G401 (cell line): ENCODE measurements around the gene LAMB1. TPM values are rescaled to one million over a fixed set of nuclear protein-coding genes. Genes with fewer than 3 reads are reported as not detected.
"Not testable (repeated sequence)": the region's sequence is repeated elsewhere in the genome, so short reads cannot be mapped to it uniquely, and the experiment has no call there.

Source experiments
- DNase-seq: peaks from one replicate; pipeline ENCODE4 v3.0.0-alpha.2; 2015; ENCODE audit warnings: low spot score
- in situ Hi-C: cut with HindIII; loops from 2 replicates; pipeline ENCODE4 v1.10.0; 2016; ENCODE audit warnings: low sequenced_read_pairs, mixed read lengths
- total RNA-seq: library from RNA; depleted of rRNA; stranded (reverse); fragments of >200 nt; shearing (Covaris generic); gene quantifications from 2 replicates; pipeline ENCODE4 v1.2.3, GENCODE V29; 2014

Gene LAMB1
- total RNA-seq, 1 experiment from 2014 or later, result 5.9 TPM

DNA sequence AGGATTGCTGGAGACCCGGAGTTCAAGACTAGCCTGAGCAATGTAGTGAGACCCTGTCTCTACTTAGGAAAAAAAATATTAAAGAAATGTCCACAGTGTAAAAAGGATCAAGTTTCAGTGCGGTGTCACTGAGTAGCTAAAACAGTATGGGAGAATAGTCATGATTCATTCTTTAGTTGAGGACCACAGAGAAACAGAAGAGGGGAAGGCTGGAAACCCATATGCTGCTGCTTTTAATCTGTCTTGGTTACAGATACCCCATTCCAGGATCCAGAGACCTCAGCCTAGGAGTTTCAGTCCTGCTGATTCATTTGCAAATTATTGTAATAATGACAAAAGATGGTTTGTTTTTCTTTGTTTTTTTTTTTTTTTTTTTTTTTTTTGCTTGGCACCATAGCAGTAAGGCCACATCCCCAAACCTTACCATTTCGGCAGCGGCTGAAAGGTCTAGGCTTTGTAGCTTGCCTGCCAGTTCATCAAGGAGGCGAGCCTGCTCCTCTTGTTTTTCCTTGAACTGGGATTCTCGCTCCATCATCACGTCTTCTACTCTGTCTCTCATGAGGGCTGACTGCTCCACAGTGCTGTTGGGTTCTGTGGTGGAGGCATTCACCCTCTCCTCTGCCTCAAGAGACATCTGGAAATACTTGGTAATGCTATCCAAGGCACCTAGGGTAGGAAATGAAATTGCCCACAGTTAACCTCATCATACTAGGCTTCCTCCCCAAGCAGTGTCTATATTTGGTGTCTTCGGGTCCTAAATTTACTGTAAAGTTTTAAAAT is 67.8 kb downstream of the LAMB1 start:
- in situ Hi-C loops, result no loop called here

DNA sequence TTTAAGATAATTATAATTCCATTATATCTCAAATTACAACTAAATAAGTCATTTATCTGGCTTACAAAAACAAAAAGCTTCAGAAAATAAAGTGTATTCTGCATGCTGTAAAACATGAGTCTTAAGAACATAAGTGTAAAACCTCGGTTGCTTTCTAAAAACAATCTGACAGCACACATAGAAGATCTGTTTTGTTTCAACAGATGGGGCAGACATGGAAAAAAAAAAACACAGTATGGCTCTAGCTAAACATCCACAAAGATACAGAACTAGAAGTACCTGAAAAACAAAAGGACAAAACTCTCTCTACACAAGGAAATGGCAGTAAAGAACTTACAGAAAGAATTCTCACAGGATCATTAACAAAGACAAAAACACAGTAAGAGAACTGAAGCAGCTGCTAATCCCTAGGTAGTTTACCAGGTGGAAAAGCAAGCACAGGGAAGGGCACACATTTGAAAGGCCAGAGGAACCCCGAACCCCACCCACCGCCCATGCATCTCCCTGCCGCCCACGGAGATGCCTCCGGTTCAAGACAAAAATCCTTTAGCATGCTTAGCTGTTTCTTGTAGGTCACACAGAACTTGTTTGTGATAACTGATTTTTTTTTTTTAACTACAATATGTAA is 69.5 kb downstream of the LAMB1 start:
- DNase-seq, result no peak
- in situ Hi-C loops, result no loop called here

More for the DNA sequence above, 67.8 kb downstream of the LAMB1 start:
- no peak for DNase-seq

GRCh38 chr7:107932805-107933204 is 70.2 kb downstream of the LAMB1 start:
- in situ Hi-C loops, result no loop called here
- DNase-seq, result no peak

GRCh38 chr7:107931740-107932515 is 71.0 kb downstream of the LAMB1 start:
- DNase-seq, result no peak
- in situ Hi-C loops, result no loop called here

GRCh38 chr7:107926481-107926880 is 76.5 kb downstream of the LAMB1 start:
- DNase-seq, result no peak
- in situ Hi-C loops, result no loop called here

DNA sequence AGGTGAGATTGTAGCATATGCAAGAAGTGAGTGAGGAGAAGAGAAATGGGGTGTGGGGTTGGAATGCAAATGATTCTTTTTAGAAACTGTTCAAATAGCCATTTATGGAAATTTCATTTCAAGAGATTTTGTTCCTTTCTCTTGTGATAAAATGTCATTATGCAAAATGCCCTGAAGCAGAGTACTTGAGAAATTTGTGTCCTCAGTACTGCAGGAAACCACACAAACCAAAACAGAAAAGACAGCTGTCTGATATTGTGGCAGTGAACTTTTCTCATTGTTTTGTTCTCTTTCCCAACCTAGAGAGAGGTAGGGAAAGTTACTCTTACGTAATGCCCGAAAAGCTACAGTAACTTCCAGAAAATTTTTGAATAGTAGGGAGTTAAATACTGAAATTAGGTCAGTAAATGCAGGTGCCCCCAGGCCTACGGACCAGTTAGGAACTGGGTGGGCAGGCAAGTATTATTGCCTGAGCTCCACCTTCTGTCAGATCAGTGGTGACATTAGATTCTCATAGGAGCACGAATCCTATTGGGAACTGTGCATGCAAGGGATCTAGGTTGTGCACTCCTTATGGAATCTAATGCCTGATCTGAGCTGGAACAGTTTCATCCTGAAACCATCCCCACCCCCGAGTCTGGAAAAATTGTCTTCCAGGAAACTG is 78.0 kb downstream of the LAMB1 start:
- no peak for DNase-seq
- in situ Hi-C loops, result no loop called here

DNA sequence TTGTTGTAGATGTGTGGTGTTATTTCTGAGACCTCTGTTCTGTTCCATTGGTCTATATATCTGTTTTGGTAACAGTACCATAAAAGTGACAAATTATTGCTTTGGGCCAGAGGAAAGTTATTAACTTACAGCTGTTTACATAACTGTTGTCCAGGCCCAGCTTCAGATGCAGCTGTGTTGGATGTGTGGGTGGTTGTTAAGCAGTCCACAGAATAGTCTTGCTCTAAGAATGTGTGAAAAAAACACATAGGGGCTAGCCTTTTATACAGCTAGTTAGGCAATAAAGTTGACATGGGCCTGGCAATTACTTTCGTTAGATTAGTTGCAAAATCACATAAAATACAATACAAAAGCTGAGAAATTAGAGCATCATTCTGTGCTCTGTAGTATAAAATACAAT is 80.1 kb downstream of the LAMB1 start:
- in situ Hi-C loops, result no loop called here
- no peak for DNase-seq

DNA sequence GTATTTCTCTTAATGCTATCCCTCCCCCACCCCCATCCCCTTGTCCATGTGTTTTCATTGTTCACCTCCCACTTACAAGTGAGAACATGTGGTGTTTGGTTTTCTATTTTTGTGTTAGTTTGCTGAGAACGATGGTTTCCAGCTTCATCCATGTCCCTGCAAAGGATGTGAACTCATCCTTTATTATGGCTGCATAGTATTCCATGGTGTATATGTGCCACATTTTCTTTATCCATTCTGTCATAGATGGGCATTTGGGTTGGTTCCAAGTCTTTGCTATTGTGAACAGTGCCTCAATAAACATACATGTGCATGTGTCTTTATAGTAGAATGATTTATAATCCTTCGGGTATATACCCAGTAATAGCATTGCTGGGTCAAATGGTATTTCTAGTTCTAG is 81.1 kb downstream of the LAMB1 start:
- DNase-seq, in situ Hi-C loops: not testable (repeated sequence)

DNA sequence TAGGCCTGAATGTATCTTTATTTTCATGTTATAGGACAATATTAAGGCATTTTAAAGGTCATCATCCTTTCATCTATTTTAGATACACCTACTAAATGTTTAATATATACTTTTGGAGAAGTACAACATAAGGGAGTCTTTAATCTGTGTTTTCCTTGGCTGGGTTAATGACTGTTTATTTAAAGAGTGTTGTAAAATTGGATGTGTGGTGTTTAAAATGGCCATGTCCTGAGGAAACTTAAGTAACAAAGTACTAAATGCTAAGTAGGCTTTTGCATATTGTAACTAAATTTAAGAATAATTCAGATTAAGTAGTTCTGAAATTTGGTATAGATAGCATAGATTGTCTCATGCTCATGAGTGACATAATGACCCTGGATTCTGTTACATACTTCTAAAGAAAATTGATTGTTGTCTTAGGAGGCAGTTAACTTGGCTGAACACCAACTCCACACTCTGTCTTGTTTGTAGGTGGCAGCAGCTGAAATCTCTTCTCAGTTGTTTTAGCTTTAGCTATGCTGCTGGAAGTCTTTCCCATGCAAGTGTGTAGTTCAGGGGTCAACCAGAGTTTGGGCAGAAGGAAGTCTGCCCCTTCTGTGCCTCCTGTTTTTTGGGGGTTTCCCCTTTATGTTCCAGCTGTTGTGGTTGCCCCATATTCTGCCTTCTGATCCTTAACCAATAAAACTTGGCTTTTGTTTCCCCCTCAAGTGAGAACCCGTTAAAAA is 82.8 kb downstream of the LAMB1 start:
- no peak for DNase-seq
- in situ Hi-C loops, result no loop called here

DNA sequence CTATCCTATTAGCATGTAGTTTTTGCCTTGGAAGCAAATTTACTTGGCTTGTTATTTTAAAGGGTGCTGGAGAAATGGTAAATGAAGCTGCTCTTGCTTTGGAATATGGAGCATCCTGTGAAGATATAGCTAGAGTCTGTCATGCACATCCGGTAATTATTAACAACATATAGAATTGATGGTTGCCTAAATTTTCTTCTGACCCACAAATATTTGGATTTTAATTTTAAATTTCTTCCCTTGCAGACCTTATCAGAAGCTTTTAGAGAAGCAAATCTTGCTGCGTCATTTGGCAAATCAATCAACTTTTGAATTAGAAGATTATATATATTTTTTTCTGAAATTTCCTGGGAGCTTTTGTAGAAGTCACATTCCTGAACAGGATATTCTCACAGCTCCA is 84.0 kb downstream of the LAMB1 start:
- in situ Hi-C loops, result no loop called here
- DNase-seq, result no peak

DNA sequence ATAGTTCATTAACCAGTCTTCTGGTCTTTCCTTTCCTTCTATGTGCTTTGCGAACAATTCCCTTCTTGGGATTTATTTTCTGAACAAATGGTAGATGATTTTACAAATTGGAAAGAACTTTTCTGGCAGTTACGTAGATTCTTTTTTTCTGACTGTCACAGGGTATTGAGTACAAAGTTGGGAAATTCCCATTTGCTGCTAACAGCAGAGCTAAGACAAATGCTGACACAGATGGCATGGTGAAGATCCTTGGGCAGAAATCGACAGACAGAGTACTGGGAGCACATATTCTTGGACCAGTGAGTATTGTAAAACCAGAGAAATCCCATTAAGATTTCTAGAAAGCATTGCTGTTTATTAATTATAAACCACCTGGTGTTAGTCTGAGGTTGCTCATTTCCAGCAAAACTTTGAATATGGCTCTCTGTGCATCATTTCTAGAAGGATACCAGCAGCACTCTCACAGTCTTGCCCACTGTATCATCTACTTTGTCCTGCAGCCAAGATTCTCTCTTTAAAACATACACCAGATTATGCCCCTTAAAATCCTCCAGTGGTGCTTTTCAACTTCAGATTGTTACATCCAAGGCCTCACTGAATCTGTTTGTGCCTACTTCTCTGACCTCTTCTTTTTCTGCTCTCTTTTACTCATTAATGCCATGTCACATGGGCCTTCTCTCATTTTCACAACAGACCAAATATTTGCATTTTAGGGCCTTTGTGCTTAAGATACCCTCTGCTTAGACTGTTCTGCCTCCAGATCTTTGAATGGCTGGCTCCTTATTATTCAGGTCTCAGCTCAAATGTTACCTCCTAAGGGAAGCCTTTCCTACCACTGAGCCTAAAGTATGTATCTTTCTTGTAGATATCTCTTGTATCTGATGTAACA is 85.0 kb downstream of the LAMB1 start:
- peak; percentile 8 for DNase-seq
- in situ Hi-C loops, result no loop called here

GRCh38 chr7:107915541-107915940 is 87.4 kb downstream of the LAMB1 start:
- in situ Hi-C loops, result no loop called here
- DNase-seq, result no peak

DNA sequence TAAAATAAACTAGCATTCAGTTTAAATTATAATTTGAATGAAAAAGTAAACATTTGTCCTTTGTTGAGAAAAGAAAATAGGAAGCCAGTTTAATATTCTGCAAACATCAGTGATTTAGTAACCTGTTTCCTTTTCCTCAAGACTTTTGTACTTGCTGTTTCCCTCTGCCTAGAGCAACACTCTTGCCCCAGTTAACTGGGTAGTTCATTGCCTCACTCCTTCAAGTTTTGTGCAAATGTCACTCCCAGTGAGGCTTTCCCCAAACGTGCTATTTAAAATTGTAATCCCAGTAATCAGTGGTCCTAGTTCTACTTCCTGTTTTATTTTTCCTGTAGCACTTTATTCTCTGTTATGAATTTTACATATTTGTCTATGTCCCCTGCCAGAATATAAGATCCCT is 88.1 kb downstream of the LAMB1 start:
- no peak for DNase-seq
- in situ Hi-C loops, result no loop called here

DNA sequence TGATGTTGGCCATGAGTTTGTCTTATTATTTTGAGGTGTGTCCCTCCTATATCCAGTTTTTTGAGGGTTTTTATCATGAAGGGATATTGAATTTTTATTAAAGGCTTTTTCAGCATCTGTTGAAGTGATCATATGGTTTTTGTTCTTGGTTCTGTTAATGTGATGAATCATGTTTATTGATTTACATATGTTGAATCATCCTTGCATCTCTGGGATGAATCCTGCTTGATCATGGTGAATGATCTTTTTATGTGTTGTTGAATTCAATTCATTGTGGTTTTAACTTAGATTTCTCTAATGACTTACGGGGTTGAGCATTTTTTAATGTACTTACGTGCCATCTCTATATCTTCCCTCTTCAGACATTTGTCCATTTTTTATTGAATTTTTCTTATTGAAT is 89.1 kb downstream of the LAMB1 start:
- in situ Hi-C loops, result no loop called here
- no peak for DNase-seq

DNA sequence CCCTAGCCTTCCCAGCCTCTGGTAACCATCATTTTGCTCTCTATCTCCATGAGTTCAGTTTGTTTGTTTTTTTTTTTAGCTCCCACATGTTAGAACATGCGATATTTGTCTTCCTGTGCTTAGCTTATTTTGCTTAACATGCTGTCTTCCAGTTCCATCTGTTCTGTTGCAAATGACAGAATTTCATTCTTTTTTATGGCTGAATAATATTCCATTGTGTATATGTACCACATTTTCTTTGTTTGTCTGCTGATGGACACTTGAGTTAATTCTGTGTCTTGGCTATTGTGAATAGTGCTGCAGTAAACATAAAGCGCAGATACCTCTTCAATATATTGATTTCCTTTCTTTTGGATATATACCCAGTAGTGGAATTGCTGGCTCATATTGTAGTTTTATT is 91.0 kb downstream of the LAMB1 start:
- no peak for DNase-seq
- in situ Hi-C loops, result no loop called here

GRCh38 chr7:107909445-107909844 is 93.5 kb downstream of the LAMB1 start:
- no peak for DNase-seq
- in situ Hi-C loops, result no loop called here

- no peak for DNase-seq
- in situ Hi-C loops, result no loop called here
Measured at GRCh38 chr7:107907790-107908189, 95.2 kb downstream of the LAMB1 start.

DNA sequence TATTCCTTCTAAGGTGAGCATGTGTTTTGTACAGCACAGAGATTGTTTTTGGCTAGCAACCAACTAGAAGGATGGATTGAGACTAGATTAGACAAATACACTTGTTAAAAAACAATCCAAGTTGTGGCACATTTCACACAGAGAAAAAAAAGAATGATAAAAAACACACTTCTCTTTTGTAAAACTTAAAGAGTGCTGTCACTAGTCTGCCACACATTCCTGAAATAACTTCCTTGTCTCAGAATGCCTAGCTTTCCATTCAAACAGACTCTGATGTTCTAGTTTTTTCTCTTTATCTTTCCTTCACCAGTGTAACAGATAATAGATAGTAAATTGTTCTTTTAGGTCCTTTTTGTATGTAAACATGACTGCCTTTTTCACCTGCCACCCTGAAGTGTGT is 100.6 kb downstream of the LAMB1 start:
- DNase-seq, result peak; percentile 19

More for the DNA sequence above, 100.6 kb downstream of the LAMB1 start:
- in situ Hi-C loops, result no loop called here
